NCI-H1694 treated with DMSO at 0.1 percent for 48 hours (cell line): ENCODE results near the gene SNAPC4.

Experiments
- DNase-seq: peaks from one replicate; lab custom pipeline; 2025; lab: John Stamatoyannopoulos, UW

Gene SNAPC4

DNA sequence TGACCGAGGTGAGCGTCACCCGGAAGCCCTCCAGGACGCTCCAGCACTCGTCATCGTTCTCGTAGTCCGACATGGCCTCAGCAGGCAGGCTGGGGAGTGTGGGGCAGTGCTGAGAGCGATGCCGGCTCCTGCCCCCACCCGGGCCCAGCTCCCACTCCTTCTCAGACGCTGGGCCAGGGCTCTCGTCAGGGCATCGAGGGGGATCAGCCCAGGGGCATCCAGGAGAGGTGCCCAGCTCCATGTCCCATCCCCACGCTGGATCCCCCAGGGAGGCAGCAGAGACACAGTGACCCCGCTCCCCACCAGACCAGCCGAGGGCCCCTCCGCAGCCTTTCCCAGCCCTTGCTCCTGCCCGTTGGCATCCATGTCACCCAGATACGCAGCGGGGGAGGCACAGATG, 28.0 kb downstream of the SNAPC4 start:
- no peak for DNase-seq

DNA sequence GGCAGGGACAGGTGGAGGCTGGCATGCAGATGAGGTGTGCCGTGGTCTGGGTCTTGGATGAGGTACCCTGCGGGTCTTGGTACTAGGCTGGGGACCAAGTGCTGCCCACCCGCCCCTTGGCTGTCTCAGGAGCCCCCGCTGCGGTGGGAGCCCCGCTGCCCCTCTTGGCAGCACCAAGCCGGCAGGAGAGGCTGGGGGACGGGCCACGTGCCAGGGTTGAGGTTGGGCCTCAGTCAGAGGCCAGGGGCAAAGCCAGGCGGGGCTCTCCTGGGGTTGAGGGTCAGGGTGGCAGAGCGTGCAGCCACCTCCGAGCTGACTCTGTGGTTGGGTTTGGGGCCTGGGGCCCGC, 28.5 kb downstream of the SNAPC4 start:
- DNase-seq = no peak

DNA sequence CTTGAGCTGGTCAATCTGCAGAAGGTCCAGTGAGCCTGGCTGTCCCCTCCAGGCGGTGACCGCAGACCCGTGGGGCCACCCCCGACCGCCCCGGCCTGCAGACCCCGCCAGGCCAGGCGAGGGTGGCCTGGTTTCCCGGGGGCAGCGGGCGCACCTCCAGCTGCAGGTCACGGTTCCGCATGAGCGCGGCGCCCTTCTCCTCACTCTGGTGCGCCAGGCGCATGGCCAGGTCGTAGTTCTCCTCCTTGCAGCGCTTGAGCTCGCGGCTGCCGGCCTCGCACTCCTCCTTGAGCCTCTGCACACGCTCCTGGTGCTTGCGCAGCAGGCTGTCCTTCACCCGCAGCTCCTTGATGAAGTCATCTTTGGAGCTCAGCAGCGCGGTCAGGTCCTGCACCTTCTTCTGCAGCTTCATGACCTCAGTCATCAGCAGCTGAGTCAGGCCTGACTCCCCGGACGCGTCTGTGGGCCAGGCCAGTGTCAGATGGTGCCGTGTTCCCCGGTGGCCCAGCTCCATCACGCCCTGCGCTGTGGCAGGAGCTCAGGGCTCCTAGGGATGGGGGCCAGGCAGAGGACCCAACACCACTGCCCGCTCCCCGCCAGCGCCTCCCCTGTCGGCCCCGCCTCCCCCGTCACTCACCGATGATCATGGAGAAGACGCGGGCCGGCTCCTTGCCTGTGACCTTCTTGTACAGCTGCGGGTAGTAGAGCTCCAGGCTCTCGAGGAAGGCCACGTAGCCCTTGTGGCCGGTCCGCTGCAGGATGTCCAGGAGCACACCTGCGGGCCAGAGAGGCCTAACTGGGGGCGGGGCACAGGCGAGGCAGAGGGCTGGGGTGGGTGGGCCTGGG, 29.1 kb downstream of the SNAPC4 start:
- DNase-seq = no peak

DNA sequence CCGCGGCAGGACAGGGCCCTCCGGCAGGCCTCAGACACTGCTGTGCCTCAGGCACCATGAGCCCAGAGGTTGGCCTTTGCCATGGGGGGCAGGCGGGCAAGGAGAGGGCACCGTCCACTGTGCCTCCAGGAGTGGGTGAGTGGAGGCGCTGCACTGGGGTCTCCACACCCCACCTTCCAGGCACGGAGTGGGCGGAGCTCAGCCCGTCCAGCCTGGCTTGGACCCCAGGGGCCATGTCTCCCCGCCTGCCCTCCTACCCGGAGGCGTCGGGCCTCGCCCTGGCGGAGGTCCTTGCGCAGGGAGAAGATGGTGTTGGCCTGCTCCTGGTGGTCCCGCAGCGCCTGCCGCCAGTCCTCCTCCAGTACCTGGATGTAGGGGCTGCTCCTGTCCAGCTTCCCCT, 29.9 kb downstream of the SNAPC4 start:
- DNase-seq = no peak

DNA sequence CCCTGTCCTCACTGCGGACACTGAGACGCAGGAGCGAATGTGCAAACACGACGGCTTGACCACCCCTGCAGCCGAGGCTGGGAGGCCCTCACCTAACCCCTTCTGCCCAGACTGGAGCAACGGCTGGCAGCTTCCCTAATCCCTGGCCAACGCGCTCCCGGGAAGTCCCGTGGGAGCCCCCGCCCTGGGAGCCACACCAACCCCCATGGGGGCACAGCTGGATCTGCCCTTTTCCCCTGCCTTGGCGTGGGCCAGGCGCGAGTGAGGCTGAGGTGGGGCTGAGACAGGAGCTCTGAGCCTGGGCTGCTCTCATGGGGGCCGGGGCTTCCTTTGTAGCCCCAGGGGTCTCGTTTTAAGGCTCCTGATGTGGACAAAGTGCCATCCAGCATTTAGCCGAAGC, 31.8 kb downstream of the SNAPC4 start:
- no peak for DNase-seq

DNA sequence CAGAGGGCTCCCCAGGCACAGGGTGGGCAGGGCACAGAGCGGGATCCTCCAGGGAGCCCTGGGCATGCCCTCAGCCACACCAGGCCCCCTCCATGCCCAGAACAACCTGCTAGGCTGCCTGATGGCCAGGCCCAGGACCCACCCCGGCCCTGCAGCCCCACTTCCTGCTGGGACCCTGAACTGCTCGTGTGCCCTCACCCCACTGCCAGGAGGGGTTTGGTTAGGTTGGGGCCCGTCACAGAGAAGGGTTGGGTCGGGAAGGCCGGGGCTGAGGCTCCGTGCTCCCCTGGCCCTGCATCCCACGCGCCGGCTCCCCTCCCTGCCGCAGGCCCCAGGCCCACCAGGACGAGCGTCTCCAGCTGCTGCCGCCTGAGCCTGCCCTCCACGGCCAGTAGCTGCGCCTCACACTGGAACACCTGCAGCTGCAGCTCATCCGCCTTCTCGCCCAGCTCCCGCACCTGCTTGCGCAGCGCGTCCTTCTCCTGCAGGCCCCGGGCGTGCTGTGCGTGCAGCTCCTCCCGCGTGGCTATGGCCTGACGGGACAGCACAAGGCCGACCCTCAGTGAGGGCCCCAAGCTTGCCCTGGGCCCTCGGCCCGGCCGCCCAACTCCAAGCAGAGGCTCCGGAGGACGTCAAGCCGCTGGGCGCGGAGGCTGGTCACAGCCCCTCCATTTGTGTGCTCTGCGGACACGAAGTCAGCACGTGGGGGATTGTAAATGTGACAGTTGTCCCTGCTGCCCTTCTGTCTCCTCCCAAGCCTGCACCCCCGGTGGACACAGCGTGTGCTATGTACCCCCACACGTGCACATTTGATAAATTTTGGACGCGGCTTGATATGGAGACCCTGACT, 32.4 kb downstream of the SNAPC4 start:
- DNase-seq = no peak

DNA sequence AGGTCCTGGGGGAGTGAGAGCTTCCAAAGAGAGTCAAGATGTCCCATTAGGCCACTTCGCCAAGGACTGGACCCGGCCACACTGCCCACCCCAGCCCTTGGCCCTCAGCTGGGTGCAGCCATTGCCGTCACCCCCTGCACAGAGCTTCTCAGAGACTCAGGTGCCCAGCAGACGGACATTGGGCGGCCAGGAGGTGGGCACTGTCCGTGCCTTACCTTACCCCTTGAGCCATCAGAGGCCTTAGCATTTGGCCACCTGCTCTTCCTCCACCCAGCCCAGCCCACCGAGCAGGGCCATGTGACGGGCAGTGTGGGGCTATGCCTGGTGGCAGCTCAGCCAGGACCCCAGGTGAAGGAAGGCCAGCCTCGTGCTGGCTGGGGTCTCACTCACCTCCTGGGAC, 33.1 kb downstream of the SNAPC4 start:
- DNase-seq = no peak

DNA sequence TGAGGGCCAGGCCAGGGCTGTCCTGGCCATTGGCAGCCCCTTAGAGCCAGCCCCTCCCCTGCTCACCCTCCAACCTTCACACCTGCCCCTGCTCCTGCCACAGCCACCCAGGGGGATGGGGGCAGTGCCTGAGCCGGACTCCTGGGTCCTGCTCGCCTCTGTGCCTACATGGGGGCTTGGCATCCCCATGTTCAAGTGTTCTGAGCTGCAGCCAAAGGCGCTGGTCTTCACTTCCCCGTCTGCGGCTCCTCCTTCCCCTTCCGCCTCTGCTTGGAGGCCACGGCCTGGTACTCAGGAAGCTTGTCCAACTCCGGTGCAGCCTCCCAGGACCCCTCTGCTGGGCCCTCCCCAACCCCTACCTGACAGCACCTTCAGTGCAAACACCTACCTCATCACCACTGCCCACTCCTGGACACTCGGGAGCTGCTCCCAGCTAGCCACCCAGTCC, 34.2 kb downstream of the SNAPC4 start:
- no peak for DNase-seq

DNA sequence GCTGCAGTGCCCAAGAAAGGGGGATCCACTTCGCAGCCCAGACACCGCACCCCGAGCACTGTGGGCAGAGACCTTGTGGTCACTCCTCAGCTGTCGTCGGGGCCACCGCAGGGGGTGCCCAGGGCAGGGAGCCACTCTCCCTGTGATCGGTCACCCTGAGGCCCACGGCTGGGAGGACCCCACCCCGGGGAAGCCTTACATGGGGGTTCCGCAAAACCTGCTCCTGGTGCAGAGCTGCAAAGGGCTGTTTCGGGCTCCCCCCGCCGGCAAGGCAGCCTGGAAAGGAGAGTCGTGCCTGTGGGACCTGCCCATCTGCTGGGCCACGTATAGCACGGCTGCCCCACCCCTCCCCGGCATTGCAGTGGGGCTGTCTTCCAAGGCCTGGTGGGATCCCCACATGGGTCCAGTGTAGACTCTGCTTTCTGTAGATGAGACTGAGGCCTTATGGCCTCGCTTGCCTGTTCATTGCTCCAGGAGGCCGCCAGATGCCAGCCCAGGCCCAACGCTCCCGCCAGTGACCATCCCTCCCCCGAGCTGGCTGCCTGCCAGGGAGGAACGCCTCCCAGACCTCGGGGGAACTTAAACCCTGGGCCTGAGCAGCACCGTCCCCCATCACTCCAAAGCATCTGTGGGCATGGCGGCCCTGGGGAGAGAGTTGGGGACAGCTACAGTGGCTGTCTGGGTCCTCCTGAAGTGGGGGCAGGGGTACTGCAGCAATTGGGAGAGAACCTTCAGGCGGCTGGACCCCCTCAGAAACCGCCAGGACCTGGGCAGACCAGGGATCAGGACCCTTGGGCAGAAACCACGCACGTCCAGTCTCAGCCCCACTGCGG, 34.8 kb downstream of the SNAPC4 start:
- no peak for DNase-seq

DNA sequence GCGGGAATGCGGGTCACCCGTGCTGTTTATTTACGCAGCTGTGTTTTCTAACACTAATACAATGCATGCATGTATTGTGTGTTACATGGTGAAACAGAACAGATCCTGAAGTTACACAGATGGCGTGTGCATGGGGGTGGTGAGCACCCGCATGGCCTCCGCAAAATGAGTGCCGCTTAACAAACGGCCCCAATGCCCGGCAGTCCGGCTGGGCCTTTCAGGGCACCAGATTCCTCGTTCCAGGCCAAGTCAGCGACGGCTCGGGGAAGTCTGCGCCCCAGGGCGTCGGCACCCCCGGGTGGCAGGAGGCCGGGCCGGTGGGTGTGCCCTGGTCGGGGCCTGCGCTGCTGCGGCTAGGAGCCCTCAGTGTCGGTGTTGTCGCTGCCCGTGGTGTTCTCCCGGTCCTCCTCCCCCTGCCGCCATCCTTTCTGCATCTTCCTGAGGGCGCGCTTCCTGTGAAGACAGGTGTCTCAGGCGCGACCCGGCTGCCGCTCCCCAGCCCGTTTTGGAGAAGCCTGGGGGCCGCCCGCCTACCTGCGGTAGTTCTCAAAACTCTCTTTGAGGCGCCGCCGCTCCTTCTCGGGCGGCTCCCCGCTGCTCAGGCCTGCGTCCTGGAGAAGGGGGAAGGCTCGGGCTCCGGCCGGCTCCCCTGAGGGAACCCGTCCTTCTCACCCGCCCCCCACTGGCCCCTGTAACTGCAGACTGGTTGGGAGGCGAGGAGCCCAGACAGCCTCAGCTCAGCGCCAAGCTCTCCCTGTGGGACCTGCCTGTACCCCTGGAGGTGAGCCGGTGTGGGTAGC, 35.8 kb downstream of the SNAPC4 start:
- DNase-seq = no peak

DNA sequence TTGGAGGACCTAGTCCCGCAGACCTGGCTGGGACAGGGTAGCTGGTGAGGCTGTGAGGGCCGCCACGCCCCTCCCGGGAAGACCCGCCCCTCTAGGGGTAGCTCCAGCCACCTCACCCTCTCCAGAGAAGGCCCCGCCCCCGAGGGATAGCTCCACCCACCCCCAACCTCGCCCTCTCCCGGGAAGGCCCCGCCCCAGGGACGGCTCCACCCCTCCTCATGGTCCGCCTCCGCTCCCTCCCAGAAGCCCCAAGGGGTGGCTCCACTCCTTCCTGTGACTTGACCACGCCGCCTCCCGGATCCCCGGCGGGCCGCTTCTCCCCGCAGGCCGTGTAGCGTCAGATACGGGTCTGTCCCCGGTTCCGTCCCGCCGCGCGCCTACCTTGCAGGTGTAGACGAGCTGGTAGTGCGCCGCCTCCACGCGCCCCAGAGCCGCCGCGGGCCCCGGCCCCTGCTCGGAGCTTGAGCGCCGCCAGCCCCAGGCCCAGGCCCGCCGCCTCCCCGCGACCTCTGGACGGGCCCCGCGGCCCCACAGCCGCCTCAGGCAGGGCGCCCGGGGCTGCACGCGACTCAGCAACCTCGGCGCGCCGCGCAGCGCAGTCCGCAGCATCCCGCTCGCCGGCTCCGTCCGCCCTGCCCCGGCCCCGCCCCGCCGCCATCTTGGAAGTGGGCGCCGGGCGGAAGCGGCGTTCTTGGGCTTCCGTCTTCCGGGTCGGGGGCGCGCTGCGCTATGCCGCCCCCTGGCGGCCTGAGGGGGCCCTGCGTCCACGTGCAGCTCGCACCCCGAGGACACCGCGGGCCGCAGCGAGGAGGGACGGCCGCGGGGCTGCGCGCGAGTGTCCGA, 36.6 kb downstream of the SNAPC4 start, which contains the start of gene DNLZ:
TSS of gene DNLZ (minus strand) at position 639 of the 843 bp plus-strand sequence. CDS start at position 609, 30 bp downstream.
- peak; percentile 75 for DNase-seq

DNA sequence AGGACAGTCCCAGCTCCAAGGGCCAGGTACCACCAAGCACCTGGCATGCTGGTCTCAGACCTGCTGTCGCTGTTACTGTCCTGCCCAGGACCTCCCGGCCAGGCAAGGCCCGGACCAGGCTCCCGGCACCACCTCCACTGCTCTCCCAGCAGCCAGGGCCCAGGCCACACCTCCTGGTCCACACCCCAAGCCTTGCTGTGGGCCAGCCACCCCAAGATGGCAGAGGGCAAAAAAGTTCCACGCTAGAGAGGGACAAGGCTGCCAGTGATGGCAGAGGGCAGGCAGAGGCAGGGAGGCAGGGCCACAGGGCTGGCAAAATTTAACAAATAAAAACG, 37.6 kb downstream of the SNAPC4 start:
- DNase-seq = no peak

DNA sequence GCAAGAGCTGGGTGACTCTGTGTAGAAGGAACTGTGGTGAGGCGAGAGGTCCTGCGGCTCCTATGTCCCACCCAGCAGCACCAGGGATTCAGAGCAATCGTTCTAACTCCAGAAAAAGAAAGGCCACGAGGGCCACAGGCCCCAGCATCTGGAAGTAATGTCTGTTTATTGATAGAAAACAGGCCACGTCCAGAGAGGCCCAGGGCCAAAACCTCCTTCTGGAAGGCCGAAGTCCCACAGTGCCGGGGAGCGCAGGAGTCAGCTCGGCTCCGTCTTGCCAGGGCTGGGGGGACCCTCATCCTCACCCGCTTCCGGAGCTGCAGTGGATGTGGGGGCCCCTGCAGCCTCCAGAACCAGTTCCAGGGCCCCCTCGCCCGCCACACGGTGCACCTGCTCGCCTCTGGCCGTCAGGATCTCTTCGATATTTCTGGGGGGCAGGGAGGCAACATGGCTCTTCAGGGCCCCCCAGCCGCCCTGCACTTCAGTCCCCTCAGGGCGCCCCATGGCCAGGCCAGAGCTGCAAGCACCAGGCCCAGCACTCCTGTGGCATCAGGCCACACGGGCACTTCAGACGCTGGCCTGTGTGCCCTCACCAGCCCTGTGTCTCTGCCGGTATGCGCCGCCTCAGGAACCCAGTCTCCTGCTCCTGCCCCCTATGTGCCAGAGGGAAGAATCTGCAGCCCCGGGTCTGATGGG, 38.1 kb downstream of the SNAPC4 start:
- no peak for DNase-seq

DNA sequence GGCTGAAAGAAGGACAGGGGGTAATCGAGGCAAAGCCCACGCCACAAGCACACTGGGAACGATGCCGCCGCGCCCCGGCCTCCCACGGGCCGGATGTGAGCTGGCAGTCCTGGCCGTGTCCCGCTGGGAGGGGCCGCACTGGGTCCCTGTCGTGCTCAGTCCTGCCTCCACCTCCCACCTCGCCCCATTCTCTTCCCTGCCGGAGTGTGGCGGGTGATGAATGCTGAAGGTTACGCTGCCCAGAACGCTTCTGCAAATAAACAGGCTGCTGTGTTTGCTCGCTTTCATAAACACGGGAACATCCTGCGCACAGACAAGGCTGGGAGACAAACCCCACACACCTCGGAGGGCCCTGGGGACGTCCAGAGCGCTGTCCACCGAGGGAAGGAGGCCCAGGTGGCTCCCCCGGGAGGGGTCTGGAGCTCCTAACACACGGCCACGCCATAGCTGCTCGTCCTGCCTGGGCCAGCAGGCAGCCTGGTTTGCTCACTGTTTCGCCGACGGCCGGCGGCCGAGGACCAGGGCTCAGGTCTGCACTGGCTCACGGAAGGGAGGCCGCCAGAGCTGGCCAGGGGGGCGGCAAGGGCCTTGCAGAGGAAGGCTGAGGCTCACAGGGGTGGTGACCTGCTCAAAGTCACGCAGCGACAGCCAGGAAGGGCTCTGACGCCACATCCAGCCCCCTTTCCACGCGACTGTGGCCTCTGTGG, 38.8 kb downstream of the SNAPC4 start:
- no peak for DNase-seq

DNA sequence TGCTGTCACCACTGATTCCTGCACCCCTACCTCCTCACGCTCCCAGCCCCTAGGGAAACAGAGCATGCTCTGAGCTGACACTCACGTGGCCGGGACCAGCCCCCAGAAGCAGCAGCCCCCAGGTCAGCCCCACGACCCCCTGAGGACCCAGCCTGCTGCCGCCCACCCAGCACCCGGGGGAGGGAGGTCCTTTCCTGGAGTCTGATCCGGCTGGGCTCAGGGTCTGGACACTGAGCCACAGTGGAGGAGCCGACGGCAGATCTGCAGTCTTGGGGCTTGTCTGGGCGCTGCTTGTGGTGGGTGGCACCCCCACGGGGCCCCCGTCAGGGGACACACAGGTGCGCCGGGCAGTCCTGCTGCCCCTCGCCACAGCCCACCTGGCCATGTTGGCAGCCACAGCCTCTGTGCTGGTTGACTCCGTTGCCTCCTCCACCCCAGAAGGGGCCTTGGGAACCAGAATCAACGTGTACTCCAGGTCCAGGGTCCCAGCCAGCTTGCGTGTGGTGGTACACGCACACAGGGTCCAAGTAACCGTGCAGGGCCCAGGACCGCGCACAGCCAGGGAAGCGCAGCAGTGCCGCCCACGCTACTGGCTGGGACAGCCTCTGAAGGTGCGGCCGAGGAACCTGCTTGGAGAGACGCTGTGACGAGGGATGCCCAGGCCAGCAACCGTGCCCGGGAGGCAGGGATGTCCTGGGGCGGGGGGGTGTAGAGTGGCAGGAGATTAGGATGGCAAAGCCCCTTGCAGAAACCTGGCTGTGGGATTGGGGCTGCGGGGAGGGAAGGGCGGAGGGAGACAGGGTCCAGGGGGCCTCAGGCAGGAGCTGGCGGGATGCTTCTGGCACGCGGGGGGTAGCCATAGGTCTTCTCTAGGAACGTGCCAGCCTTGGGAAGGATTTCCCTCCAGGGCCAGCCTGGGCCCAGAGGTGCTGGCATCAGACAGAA, 39.9 kb downstream of the SNAPC4 start:
- no peak for DNase-seq

DNA sequence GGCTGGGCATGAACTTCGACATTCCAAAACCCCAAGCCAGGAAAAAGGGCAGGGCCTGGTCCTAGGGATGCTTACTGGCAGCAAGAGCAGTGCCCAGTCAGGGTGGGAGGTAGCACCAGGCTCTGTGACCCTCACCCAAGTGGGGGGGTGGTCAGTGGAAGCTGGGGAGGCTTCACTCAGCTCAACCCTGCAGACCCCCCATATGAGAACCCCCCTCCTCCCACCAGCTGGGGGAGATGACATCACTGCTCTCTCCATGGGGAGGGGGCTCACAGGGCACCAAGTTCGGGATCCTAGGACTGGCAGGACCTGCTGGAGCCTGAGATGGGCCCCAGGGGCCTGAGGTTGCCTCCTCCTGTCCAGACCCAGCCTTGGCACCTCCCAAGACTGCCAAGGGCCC, 41.1 kb downstream of the SNAPC4 start:
- no peak for DNase-seq

DNA sequence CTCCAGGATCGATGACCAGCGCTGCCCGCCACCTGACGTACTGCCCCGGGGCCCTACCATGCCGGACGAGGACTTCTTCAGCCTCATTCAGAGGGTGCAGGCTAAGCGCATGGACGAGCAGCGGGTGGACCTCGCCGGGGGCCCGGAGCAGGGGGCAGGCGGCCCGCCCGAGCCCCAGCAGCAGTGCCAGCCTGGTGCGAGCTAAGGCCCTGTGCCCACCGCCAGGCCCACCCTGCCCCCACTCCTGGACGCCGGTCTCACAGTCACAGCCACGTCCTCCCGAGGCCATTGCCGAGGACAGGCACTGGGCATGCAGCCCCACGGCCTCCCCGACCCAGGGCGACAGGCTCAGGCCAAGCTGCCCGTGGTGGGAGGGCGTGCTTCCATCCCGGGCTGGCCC, 42.0 kb downstream of the SNAPC4 start:
- no peak for DNase-seq

DNA sequence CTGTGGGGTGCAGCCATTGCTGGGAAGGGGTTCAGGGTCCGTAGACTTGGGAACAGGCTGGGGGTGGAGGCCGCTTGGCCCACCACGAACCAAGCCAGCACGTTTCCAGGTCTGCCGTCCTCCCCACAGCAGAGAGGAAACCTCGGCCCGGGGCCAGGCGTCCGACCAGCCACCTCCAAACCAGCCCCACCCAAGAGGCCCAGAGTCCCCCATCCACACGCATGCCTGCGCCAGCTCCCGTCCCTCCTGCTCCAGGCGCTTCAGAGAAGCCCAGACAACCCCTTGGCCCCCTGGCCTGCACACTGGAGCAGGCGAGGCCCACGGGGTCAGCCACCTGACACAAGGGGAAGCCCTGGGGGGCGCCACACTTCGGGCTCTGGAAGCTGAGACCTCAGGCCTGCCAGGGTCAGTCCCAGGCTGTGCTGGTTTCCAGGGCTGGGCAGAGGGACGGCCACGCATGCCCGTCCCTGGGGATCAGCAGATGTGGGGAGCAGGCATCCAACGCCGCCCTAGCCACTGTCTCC, 42.7 kb downstream of the SNAPC4 start:
- no peak for DNase-seq
